GM12892 (cell line): ENCODE measurements around the gene CTXN1.
"Not testable (repeated sequence)": the region's sequence is repeated elsewhere in the genome, so short reads cannot be mapped to it uniquely, and the experiment has no call there.

ENCODE experiments used
- DNase-seq: peaks from one replicate; pipeline ENCODE4 v3.0.0; 2011; ENCODE audit not compliant: insufficient read length
- FAIRE-seq: peaks from 2 replicates; lab custom pipeline; 2011; peaks lifted over from hg19 to GRCh38; lab: Jason Lieb, UNC
- POLR2A ChIP-seq: IDR thresholded peaks from 2 replicates; pipeline ENCODE4 v1.6.1; 2011; ENCODE audit warnings: low read depth, low read length, control low read depth
- POLR2AphosphoS5 ChIP-seq: IDR thresholded peaks from 2 replicates; pipeline ENCODE4 v1.6.1; 2011; ENCODE audit warnings: low read depth, low read length, control low read depth
- TAF1 ChIP-seq: IDR thresholded peaks from 2 replicates; pipeline ENCODE4 v1.6.1; 2011; ENCODE audit warnings: low read depth, mild to moderate bottlenecking, control low read depth, low read length, borderline replicate concordance

Gene CTXN1

GRCh38 chr19:7941895-7942596, 16.1 kb upstream of the CTXN1 start:
- FAIRE-seq (no peak), DNase-seq (no peak)
- TF ChIP-seq POLR2A (no peak), POLR2AphosphoS5 (no peak), TAF1 (no peak)

GRCh38 chr19:7940841-7941240, 14.9 kb upstream of the CTXN1 start:
- DNase-seq (no peak), FAIRE-seq (no peak)
- TF ChIP-seq TAF1 (no peak), POLR2AphosphoS5 (no peak), POLR2A (no peak)

- FAIRE-seq (no peak), DNase-seq (no peak)
- TF ChIP-seq POLR2A (no peak), TAF1 (no peak), POLR2AphosphoS5 (no peak)
Measured at GRCh38 chr19:7934766-7935165, 8.8 kb upstream of the CTXN1 start.

GRCh38 chr19:7933828-7934725, 8.1 kb upstream of the CTXN1 start:
- TF ChIP-seq POLR2AphosphoS5 (no peak), POLR2A (no peak), TAF1 (no peak)
- no peak for FAIRE-seq
- no peak for DNase-seq

GRCh38 chr19:7933411-7933810, 7.5 kb upstream of the CTXN1 start:
- DNase-seq (no peak), FAIRE-seq (no peak)
- TF ChIP-seq POLR2AphosphoS5 (no peak), TAF1 (no peak), POLR2A (no peak)

- no peak for FAIRE-seq
Measured at GRCh38 chr19:7932930-7933300, 7.0 kb upstream of the CTXN1 start.

GRCh38 chr19:7932276-7932929, 6.5 kb upstream of the CTXN1 start:
- no peak for FAIRE-seq
- no peak for DNase-seq
- TF ChIP-seq TAF1 (no peak), POLR2A (no peak), POLR2AphosphoS5 (no peak)

More at GRCh38 chr19:7932930-7933300, 7.0 kb upstream of the CTXN1 start:
- TF ChIP-seq TAF1 = no peak
- no peak for DNase-seq

GRCh38 chr19:7931221-7932061, 5.5 kb upstream of the CTXN1 start:
- TF ChIP-seq POLR2AphosphoS5 = no peak
- no peak for TF ChIP-seq TAF1
- no peak for TF ChIP-seq POLR2A
- DNase-seq = no peak
- no peak for FAIRE-seq

- TF ChIP-seq TAF1 (no peak), POLR2AphosphoS5 (no peak), POLR2A (no peak)
- FAIRE-seq = no peak
- DNase-seq = no peak
Measured at GRCh38 chr19:7930765-7931164, 4.8 kb upstream of the CTXN1 start.

- DNase-seq, FAIRE-seq: not testable (repeated sequence)
Measured at GRCh38 chr19:7930030-7930429, 4.1 kb upstream of the CTXN1 start.
